ENCODE measurements around the gene MAZ.
A peak's percentile ranks its signal among the peaks of the same experiment; 100 is the strongest.

Gene MAZ

DNA sequence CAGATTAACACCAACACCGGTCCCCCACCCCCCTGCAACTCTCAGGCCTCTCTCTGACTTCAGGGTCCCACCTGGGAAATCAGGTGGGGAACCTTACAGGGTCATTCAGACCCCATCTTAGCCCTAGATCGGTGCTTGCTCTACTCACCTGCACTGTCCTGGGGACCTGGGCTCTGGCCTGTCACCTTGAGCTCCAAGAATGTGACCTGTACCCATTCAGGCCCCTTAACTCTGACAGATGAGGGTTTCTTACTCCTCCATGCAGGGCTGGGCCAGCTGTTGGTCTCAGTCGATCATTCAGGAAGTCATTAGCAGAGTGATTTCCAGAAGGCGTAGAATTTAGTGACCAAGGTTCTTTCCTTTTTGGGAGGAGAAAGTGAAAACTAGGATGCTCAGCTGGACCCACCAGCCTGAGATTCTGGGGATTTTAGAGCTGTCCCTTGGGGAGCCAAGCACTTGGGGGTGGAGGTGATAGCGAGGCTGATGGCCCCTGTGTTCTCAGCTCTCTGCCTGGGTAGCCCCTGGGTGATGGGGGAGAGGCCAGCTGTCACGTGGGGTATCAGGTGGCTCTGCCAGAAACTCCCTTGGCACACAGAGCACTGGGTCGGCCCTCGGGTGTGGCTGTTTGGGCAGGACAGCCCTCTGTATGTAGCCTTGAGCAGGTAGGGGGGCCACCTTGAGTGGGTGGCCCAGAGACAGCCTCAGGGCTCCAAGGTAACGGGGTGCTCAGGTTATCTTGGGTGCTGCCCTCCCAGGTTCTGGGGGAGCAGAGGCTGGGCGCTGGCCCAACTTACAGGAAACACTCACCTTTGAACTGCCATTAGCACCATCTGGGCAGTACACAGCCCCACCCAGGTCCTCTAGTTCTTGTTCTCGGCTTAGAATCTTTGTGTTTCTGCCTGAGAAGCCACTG, 14.7 kb downstream of the MAZ start:
- TF ChIP-seq CTCF (IDR thresholded peaks at IDR 0.05; ENCODE audit: extremely low read depth, insufficient read depth, missing control alignments), result no peak
- DNase-seq (ENCODE audit: low spot score), result peak; percentile 69
- in situ Hi-C loops (cut with MboI; ENCODE audit: low pct_unique_long_range_greater_than_20kb, low sequenced_read_pairs, unreplicated experiment), result no loop called here

GRCh38 chr16:29821643-29822115, 15.3 kb downstream of the MAZ start:
- no peak for TF ChIP-seq CTCF (IDR thresholded peaks at IDR 0.05; ENCODE audit: extremely low read depth, insufficient read depth, missing control alignments)
- DNase-seq (ENCODE audit: low spot score), result no peak
- in situ Hi-C loops (cut with MboI; ENCODE audit: low pct_unique_long_range_greater_than_20kb, low sequenced_read_pairs, unreplicated experiment), result no loop called here

- in situ Hi-C loops (cut with MboI; ENCODE audit: low pct_unique_long_range_greater_than_20kb, low sequenced_read_pairs, unreplicated experiment), result no loop called here
- TF ChIP-seq CTCF (IDR thresholded peaks at IDR 0.05; ENCODE audit: extremely low read depth, insufficient read depth, missing control alignments), result no peak
- no peak for DNase-seq (ENCODE audit: low spot score)
Observed at GRCh38 chr16:29824589-29825144, 18.3 kb downstream of the MAZ start.

DNA sequence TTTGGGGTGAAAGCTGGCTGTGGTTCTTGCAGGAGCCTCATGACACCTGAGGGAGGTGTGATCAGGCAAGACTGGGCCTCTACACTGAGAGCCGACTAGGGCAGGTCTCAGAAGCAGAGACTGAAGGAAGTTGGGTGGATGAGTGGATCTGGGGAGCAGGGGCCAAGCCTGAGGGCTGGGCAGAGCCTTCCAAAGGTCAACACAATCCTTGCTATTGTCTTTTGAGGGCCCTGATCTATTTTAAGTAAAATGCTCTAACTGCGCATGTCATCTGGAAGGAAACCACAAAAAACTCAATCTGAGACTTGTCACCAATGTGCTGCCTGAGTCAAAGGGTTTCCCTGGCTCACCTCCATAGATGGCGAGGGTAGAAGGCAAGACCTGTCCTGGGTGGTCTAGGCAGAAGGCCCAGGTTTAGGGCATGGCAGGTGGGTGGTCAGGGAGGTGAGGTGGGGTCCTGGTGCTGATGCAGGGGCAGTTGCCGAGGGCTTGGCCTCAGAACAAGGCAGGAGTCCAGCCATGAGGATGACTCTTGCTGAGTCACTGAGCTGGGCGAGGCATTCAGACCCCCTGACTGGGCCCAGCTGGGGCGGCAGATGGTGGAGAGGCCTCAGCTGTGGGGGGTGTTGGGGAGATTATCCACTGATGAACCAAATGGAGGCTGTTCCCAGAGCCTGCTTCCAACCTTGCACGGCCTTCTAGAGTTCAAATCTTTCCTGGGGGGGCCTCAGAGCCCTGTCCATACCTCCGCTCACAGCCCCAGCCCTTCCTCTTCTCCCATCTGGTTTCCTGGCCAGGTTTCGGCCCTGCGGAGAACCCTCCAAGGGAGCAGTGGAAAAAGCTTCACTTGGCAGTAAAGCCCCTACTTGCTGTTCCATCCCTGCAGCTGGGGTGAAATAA, 19.1 kb downstream of the MAZ start:
- peak; percentile 80 for DNase-seq (ENCODE audit: low spot score)
- in situ Hi-C loops (cut with MboI; ENCODE audit: low pct_unique_long_range_greater_than_20kb, low sequenced_read_pairs, unreplicated experiment), result no loop called here
- no peak for TF ChIP-seq CTCF (IDR thresholded peaks at IDR 0.05; ENCODE audit: extremely low read depth, insufficient read depth, missing control alignments)

- in situ Hi-C loops (cut with MboI; ENCODE audit: low pct_unique_long_range_greater_than_20kb, low sequenced_read_pairs, unreplicated experiment), result no loop called here
- no peak for TF ChIP-seq CTCF (IDR thresholded peaks at IDR 0.05; ENCODE audit: extremely low read depth, insufficient read depth, missing control alignments)
- DNase-seq (ENCODE audit: low spot score), result no peak
Observed at GRCh38 chr16:29826342-29826695, 20.0 kb downstream of the MAZ start.

- no peak for TF ChIP-seq CTCF (IDR thresholded peaks at IDR 0.05; ENCODE audit: extremely low read depth, insufficient read depth, missing control alignments)
- no peak for DNase-seq (ENCODE audit: low spot score)
- in situ Hi-C loops (cut with MboI; ENCODE audit: low pct_unique_long_range_greater_than_20kb, low sequenced_read_pairs, unreplicated experiment), result no loop called here
Observed at GRCh38 chr16:29830774-29831173, 24.4 kb downstream of the MAZ start.

All from GM13977 (cell line).